ENCODE data around the gene LRP10. TPM values are rescaled to one million over a fixed set of nuclear protein-coding genes. Genes with fewer than 3 reads are reported as not detected.

LRP10 gene
- total RNA-seq, 3 donors from 2014 or later (not counting 1 experiment from before 2014, with no cell fraction given): 97.8 to 118 (median 102) TPM

GRCh38 chr14:22903742-22904087, 32.2 kb downstream of the LRP10 start:
- DNase-seq: no peak
- ATAC-seq: no peak
- H3K4me1 ChIP-seq (ENCODE audit: control insufficient read depth, insufficient read depth, low read length): no peaks in the 10 kb centered on the region
- no peaks in the 10 kb centered on the region for H3K27me3 ChIP-seq (ENCODE audit: control insufficient read depth, insufficient read depth, low read length)
- TF ChIP-seq CTCF (IDR thresholded peaks at IDR 0.05): no peak
- Mint-ChIP-seq H3K27me3 (ENCODE audit: low read depth in 2 of 2) (no peaks in the 10 kb centered on the region), H3K27ac (no peak overlapping the region), H3K9me3 (no peaks in the 10 kb centered on the region), H3K36me3 (peaks cover 41% of the 10 kb centered on the region), H3K4me1 (peaks cover 4 to 10% of the 10 kb centered on the region in 2 donors), H3K4me3 (no peak overlapping the region)
- H3K27ac ChIP-seq (ENCODE audit: low read length): no peak overlapping the region
- H3K4me3 ChIP-seq (ENCODE audit: low read length): no peak overlapping the region
- H3K9me3 ChIP-seq (ENCODE audit: control insufficient read depth, insufficient read depth, low read length): no peaks in the 10 kb centered on the region
- peaks cover 71% of the 10 kb centered on the region for H3K36me3 ChIP-seq (ENCODE audit: control insufficient read depth, insufficient read depth, low read length)
- WGBS (ENCODE audit: insufficient coverage): 93% methylated on average over 2 of the region's 2 CpGs
- intact Hi-C loops (cut with micrococcal nuclease): no loop called here

GRCh38 chr14:22905627-22906026, 34.1 kb downstream of the LRP10 start:
- no peak for ATAC-seq
- H3K9me3 Mint-ChIP-seq: no peaks in the 10 kb centered on the region
- no peaks in the 10 kb centered on the region for H3K27me3 Mint-ChIP-seq (ENCODE audit: low read depth in 2 of 2)
- intact Hi-C loops (cut with micrococcal nuclease): no loop called here
- DNase-seq: no peak
- H3K27ac Mint-ChIP-seq: peak overlapping the region in 1 of 2 donors; percentile 18
- Histone ChIP-seq H3K9me3 (ENCODE audit: control insufficient read depth, insufficient read depth, low read length) (no peaks in the 10 kb centered on the region), H3K4me1 (ENCODE audit: control insufficient read depth, insufficient read depth, low read length) (no peaks in the 10 kb centered on the region), H3K4me3 (ENCODE audit: low read length) (no peak overlapping the region), H3K27ac (ENCODE audit: low read length) (no peak overlapping the region), H3K36me3 (ENCODE audit: control insufficient read depth, insufficient read depth, low read length) (peaks cover 80% of the 10 kb centered on the region), H3K27me3 (ENCODE audit: control insufficient read depth, insufficient read depth, low read length) (no peaks in the 10 kb centered on the region)
- peaks cover 10 to 11% of the 10 kb centered on the region in 2 donors for H3K4me1 Mint-ChIP-seq
- H3K36me3 Mint-ChIP-seq: peaks cover 48% of the 10 kb centered on the region
- no peak overlapping the region for H3K4me3 Mint-ChIP-seq
- no peak for TF ChIP-seq CTCF (IDR thresholded peaks at IDR 0.05)
- over 99% methylated on average over 4 of the region's 4 CpGs for WGBS (ENCODE audit: insufficient coverage)

GRCh38 chr14:22906073-22906472, 34.5 kb downstream of the LRP10 start:
- Histone ChIP-seq H3K4me1 (ENCODE audit: control insufficient read depth, insufficient read depth, low read length) (no peaks in the 10 kb centered on the region), H3K36me3 (ENCODE audit: control insufficient read depth, insufficient read depth, low read length) (peaks cover 78% of the 10 kb centered on the region), H3K4me3 (ENCODE audit: low read length) (no peak overlapping the region), H3K9me3 (ENCODE audit: control insufficient read depth, insufficient read depth, low read length) (no peaks in the 10 kb centered on the region), H3K27ac (ENCODE audit: low read length) (no peak overlapping the region), H3K27me3 (ENCODE audit: control insufficient read depth, insufficient read depth, low read length) (no peaks in the 10 kb centered on the region)
- Mint-ChIP-seq H3K4me1 (peaks cover 6 to 11% of the 10 kb centered on the region in 2 donors), H3K4me3 (no peak overlapping the region), H3K9me3 (no peaks in the 10 kb centered on the region), H3K36me3 (peaks cover 45% of the 10 kb centered on the region), H3K27me3 (ENCODE audit: low read depth in 2 of 2) (no peaks in the 10 kb centered on the region), H3K27ac (no peak overlapping the region)
- 98% methylated on average over 19 of the region's 20 CpGs for WGBS (ENCODE audit: insufficient coverage)
- no peak for DNase-seq
- ATAC-seq: no peak
- intact Hi-C loops (cut with micrococcal nuclease): no loop called here
- TF ChIP-seq CTCF (IDR thresholded peaks at IDR 0.05): no peak

GRCh38 chr14:22907429-22907828, 35.9 kb downstream of the LRP10 start:
- Histone ChIP-seq H3K27ac (ENCODE audit: low read length) (no peak overlapping the region), H3K36me3 (ENCODE audit: control insufficient read depth, insufficient read depth, low read length) (peaks cover 69% of the 10 kb centered on the region), H3K4me1 (ENCODE audit: control insufficient read depth, insufficient read depth, low read length) (no peaks in the 10 kb centered on the region), H3K9me3 (ENCODE audit: control insufficient read depth, insufficient read depth, low read length) (no peaks in the 10 kb centered on the region), H3K27me3 (ENCODE audit: control insufficient read depth, insufficient read depth, low read length) (no peaks in the 10 kb centered on the region), H3K4me3 (ENCODE audit: low read length) (no peak overlapping the region)
- ATAC-seq (no peak), DNase-seq (no peak)
- no peaks in the 10 kb centered on the region for H3K9me3 Mint-ChIP-seq
- intact Hi-C loops (cut with micrococcal nuclease): no loop called here
- no peaks in the 10 kb centered on the region for H3K27me3 Mint-ChIP-seq (ENCODE audit: low read depth in 2 of 2)
- H3K4me3 Mint-ChIP-seq: no peak overlapping the region
- peaks cover 31% of the 10 kb centered on the region for H3K36me3 Mint-ChIP-seq
- TF ChIP-seq CTCF (IDR thresholded peaks at IDR 0.05): no peak
- H3K4me1 Mint-ChIP-seq: peaks cover 10 to 23% of the 10 kb centered on the region in 2 donors
- WGBS (ENCODE audit: insufficient coverage): no CpG with 5 or more reads among the region's 3 CpGs
- H3K27ac Mint-ChIP-seq: no peak overlapping the region
